WTC11 (cell line): Measurements from ENCODE around the gene EVC2. TPM values are rescaled to one million over a fixed set of nuclear protein-coding genes. Genes with fewer than 3 reads are reported as not detected.

Experiments
- ATAC-seq: fragments of 200-7000 bp; cut with Tn5 transposase; 2 replicates; pipeline ENCODE4 v1.10.0; 2021; ENCODE audit warnings: mild to moderate bottlenecking, moderate library complexity
- CTCF ChIA-PET: fragments of 300-600 bp; sonication (Branson Sonifier 250); formaldehyde crosslinking; loops from one replicate; lab custom pipeline; 2021; ENCODE audit warnings: antibody characterized with exemption; lab: Charles Lee
- POLR2A ChIA-PET: fragments of 350-600 bp; sonication (Branson Sonifier 250); formaldehyde crosslinking; loops from one replicate; lab custom pipeline; 2021; ENCODE audit warnings: antibody characterized with exemption; lab: Charles Lee
- DNase-seq: peaks from one replicate; pipeline ENCODE4 v3.0.0; 2021; ENCODE audit warnings: low spot score
- H3K27ac Mint-ChIP-seq: 2 replicates; pipeline ENCODE4 v1.8.0; 2021; ENCODE audit warnings: mixed read lengths
- H3K27me3 Mint-ChIP-seq: 2 replicates; pipeline ENCODE4 v1.8.0; 2021; ENCODE audit warnings: low read depth, mild to moderate bottlenecking, moderate library complexity, mixed read lengths
- H3K36me3 Mint-ChIP-seq: 2 replicates; pipeline ENCODE4 v1.8.0; 2021; ENCODE audit warnings: mixed read lengths
- H3K4me1 Mint-ChIP-seq: 2 replicates; pipeline ENCODE4 v1.8.0; 2022; ENCODE audit warnings: mixed read lengths
- H3K4me3 Mint-ChIP-seq: 2 replicates; pipeline ENCODE4 v1.8.0; 2021; ENCODE audit warnings: mild to moderate bottlenecking, moderate library complexity, mixed read lengths
- H3K9me3 Mint-ChIP-seq: 2 replicates; pipeline ENCODE4 v1.8.0; 2021; ENCODE audit warnings: mixed read lengths
- CREM ChIP-seq: sonication (generic); formaldehyde crosslinking; IDR thresholded peaks from 2 replicates; pipeline ENCODE4 v1.8.1; 2022; ENCODE audit warnings: mild to moderate bottlenecking, missing genetic modification reagents, moderate library complexity
- ELF4 ChIP-seq: sonication (generic); formaldehyde crosslinking; IDR thresholded peaks from 2 replicates; pipeline ENCODE4 v1.8.1; 2022; ENCODE audit warnings: low read depth, mild to moderate bottlenecking, moderate library complexity, missing genetic modification reagents
- FOXK1 ChIP-seq: sonication (generic); formaldehyde crosslinking; IDR thresholded peaks from 2 replicates; pipeline ENCODE4 v1.8.0; 2022; ENCODE audit warnings: mild to moderate bottlenecking, moderate library complexity, missing genetic modification reagents
- GTF2I ChIP-seq: fragments of 250-450 bp; sonication (Bioruptor Pico); conservative IDR thresholded peaks from 2 replicates; pipeline ENCODE4 v1.4.0; 2021; ENCODE audit warnings: mild to moderate bottlenecking
- HMGA2 ChIP-seq: fragments of 250-450 bp; sonication (Bioruptor Pico); IDR thresholded peaks from 2 replicates; pipeline ENCODE4 v1.4.0; 2021; ENCODE audit warnings: mild to moderate bottlenecking, moderate library complexity
- JUN ChIP-seq: sonication (generic); formaldehyde crosslinking; IDR thresholded peaks from 2 replicates; pipeline ENCODE4 v1.8.0; 2023; ENCODE audit warnings: mild to moderate bottlenecking, missing genetic modification reagents
- SMAD4 ChIP-seq: sonication (generic); formaldehyde crosslinking; IDR thresholded peaks from 2 replicates; pipeline ENCODE4 v1.8.0; 2022; ENCODE audit warnings: mild to moderate bottlenecking, missing genetic modification reagents
- TCF7 ChIP-seq: sonication (generic); formaldehyde crosslinking; IDR thresholded peaks from 2 replicates; pipeline ENCODE4 v1.8.0; 2022; ENCODE audit warnings: mild to moderate bottlenecking, low read depth, missing genetic modification reagents, moderate library complexity
- ZNF121 ChIP-seq: sonication (generic); formaldehyde crosslinking; IDR thresholded peaks from 2 replicates; pipeline ENCODE4 v1.8.0; 2023; ENCODE audit warnings: missing genetic modification reagents
- ZNF416 ChIP-seq: fragments of 250-450 bp; sonication (Bioruptor Pico); IDR thresholded peaks from 2 replicates; pipeline ENCODE4 v1.9.0; 2021; ENCODE audit warnings: mild to moderate bottlenecking, inconsistent platforms
- total RNA-seq: library from RNA; stranded (reverse); gene quantifications from 3 replicates; pipeline ENCODE4 v1.2.3, GENCODE V29; 2021
- TF ChIP-seq, protein P1 (sequence below): sonication (generic); formaldehyde crosslinking; IDR thresholded peaks from 2 replicates; pipeline ENCODE4 v1.8.0; 2022; ENCODE audit warnings: mild to moderate bottlenecking, missing genetic modification reagents
- TF ChIP-seq, protein P2 (sequence below): sonication (generic); formaldehyde crosslinking; IDR thresholded peaks from 2 replicates; pipeline ENCODE4 v1.8.1; 2023; ENCODE audit warnings: mild to moderate bottlenecking, missing genetic modification reagents
- TF ChIP-seq, protein P3 (sequence below): sonication (generic); formaldehyde crosslinking; IDR thresholded peaks from 2 replicates; pipeline ENCODE4 v1.8.1; 2022; ENCODE audit warnings: mild to moderate bottlenecking, missing genetic modification reagents, moderate library complexity, borderline replicate concordance
- TF ChIP-seq, protein P4 (sequence below): sonication (generic); formaldehyde crosslinking; IDR thresholded peaks from 2 replicates; pipeline ENCODE4 v1.8.0; 2023; ENCODE audit warnings: missing genetic modification reagents, mild to moderate bottlenecking, borderline replicate concordance
- TF ChIP-seq, protein P5 (sequence below): sonication (generic); formaldehyde crosslinking; IDR thresholded peaks from 2 replicates; pipeline ENCODE4 v1.8.1; 2023; ENCODE audit warnings: mild to moderate bottlenecking, missing genetic modification reagents, moderate library complexity
- TF ChIP-seq, protein P6 (sequence below): fragments of 250-450 bp; sonication (Bioruptor Pico); IDR thresholded peaks from 2 replicates; pipeline ENCODE4 v2.1.2; 2022; ENCODE audit warnings: mild to moderate bottlenecking, moderate library complexity
- TF ChIP-seq, protein P7 (sequence below): sonication (generic); formaldehyde crosslinking; IDR thresholded peaks from 2 replicates; pipeline ENCODE4 v1.8.1; 2023; ENCODE audit warnings: mild to moderate bottlenecking, moderate library complexity, missing genetic modification reagents
- TF ChIP-seq, protein P8 (sequence below): fragments of 250-450 bp; sonication (Bioruptor Pico); conservative IDR thresholded peaks from 2 replicates; pipeline ENCODE4 v1.9.0; 2021; ENCODE audit warnings: mild to moderate bottlenecking
- TF ChIP-seq, protein P9 (sequence below): fragments of 250-450 bp; sonication (Bioruptor Pico); IDR thresholded peaks from 2 replicates; pipeline ENCODE4 v1.9.0; 2021; ENCODE audit warnings: mild to moderate bottlenecking

Gene EVC2
- total RNA-seq, 1 experiment from 2014 or later = 4.8 TPM

DNA sequence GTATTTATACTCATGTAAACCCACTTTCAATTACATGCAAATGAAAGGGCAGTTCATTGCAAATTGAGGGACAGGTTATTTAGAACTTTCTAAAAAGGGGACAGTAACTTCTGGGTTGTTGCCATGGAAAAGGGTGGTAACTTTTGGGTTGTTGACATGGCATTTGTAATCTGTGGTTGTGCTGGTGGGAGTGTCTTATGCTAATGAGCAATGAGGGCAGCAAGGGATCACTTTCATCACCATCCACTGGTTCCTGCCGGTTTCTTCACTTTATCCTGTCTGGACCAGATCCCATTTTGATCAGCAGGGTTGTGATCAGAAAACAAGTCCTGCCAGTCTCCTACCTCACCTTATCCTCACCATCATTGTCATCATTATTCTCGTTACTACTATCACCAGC lies 34.6 kb upstream of the EVC2 start (continued):
- TF ChIP-seq, protein P1, sequence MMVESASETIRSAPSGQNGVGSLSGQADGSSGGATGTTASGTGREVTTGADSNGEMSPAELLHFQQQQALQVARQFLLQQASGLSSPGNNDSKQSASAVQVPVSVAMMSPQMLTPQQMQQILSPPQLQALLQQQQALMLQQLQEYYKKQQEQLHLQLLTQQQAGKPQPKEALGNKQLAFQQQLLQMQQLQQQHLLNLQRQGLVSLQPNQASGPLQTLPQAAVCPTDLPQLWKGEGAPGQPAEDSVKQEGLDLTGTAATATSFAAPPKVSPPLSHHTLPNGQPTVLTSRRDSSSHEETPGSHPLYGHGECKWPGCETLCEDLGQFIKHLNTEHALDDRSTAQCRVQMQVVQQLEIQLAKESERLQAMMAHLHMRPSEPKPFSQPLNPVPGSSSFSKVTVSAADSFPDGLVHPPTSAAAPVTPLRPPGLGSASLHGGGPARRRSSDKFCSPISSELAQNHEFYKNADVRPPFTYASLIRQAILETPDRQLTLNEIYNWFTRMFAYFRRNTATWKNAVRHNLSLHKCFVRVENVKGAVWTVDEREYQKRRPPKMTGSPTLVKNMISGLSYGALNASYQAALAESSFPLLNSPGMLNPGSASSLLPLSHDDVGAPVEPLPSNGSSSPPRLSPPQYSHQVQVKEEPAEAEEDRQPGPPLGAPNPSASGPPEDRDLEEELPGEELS (CRISPR knock-in tag) = no peak
- no peak for TF ChIP-seq JUN
- no peak for TF ChIP-seq GTF2I
- TF ChIP-seq, protein P2, sequence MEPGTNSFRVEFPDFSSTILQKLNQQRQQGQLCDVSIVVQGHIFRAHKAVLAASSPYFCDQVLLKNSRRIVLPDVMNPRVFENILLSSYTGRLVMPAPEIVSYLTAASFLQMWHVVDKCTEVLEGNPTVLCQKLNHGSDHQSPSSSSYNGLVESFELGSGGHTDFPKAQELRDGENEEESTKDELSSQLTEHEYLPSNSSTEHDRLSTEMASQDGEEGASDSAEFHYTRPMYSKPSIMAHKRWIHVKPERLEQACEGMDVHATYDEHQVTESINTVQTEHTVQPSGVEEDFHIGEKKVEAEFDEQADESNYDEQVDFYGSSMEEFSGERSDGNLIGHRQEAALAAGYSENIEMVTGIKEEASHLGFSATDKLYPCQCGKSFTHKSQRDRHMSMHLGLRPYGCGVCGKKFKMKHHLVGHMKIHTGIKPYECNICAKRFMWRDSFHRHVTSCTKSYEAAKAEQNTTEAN (CRISPR knock-in tag) = no peak
- no peak for TF ChIP-seq ZNF416 (CRISPR knock-in tag)
- TF ChIP-seq, all 79 proteins: peak for 0

DNA sequence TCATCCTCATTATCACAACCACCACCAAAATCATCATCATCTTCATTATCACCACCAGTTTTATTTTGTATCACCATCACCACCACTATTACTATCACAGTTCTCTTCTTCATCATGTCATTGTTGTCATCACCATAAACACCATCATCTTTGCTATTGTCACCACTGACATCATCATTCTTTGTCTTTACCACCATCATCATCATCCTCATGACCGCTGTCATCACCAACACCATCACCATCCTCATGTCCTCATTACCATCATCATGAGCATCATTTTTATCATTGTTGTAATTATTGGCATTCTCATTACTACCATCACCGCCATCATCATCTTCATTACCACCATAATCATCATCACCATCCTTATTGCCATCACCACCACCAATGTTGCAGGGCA lies 34.0 kb upstream of the EVC2 start:
- ATAC-seq = no peak
- POLR2A ChIA-PET = no interaction called here
- TF ChIP-seq, protein P2 (CRISPR knock-in tag) = no peak
- TF ChIP-seq ZNF121 (CRISPR knock-in tag) (no peak), CREM (no peak), HMGA2 (CRISPR knock-in tag) (no peak), FOXK1 (no peak), SMAD4 (CRISPR knock-in tag) (no peak), ELF4 (no peak), TCF7 (CRISPR knock-in tag) (no peak)
- TF ChIP-seq, protein P3, sequence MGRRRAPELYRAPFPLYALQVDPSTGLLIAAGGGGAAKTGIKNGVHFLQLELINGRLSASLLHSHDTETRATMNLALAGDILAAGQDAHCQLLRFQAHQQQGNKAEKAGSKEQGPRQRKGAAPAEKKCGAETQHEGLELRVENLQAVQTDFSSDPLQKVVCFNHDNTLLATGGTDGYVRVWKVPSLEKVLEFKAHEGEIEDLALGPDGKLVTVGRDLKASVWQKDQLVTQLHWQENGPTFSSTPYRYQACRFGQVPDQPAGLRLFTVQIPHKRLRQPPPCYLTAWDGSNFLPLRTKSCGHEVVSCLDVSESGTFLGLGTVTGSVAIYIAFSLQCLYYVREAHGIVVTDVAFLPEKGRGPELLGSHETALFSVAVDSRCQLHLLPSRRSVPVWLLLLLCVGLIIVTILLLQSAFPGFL = no peak
- TF ChIP-seq, protein P4, sequence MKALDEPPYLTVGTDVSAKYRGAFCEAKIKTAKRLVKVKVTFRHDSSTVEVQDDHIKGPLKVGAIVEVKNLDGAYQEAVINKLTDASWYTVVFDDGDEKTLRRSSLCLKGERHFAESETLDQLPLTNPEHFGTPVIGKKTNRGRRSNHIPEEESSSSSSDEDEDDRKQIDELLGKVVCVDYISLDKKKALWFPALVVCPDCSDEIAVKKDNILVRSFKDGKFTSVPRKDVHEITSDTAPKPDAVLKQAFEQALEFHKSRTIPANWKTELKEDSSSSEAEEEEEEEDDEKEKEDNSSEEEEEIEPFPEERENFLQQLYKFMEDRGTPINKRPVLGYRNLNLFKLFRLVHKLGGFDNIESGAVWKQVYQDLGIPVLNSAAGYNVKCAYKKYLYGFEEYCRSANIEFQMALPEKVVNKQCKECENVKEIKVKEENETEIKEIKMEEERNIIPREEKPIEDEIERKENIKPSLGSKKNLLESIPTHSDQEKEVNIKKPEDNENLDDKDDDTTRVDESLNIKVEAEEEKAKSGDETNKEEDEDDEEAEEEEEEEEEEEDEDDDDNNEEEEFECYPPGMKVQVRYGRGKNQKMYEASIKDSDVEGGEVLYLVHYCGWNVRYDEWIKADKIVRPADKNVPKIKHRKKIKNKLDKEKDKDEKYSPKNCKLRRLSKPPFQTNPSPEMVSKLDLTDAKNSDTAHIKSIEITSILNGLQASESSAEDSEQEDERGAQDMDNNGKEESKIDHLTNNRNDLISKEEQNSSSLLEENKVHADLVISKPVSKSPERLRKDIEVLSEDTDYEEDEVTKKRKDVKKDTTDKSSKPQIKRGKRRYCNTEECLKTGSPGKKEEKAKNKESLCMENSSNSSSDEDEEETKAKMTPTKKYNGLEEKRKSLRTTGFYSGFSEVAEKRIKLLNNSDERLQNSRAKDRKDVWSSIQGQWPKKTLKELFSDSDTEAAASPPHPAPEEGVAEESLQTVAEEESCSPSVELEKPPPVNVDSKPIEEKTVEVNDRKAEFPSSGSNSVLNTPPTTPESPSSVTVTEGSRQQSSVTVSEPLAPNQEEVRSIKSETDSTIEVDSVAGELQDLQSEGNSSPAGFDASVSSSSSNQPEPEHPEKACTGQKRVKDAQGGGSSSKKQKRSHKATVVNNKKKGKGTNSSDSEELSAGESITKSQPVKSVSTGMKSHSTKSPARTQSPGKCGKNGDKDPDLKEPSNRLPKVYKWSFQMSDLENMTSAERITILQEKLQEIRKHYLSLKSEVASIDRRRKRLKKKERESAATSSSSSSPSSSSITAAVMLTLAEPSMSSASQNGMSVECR (CRISPR knock-in tag) = no peak
- TF ChIP-seq, protein P5, sequence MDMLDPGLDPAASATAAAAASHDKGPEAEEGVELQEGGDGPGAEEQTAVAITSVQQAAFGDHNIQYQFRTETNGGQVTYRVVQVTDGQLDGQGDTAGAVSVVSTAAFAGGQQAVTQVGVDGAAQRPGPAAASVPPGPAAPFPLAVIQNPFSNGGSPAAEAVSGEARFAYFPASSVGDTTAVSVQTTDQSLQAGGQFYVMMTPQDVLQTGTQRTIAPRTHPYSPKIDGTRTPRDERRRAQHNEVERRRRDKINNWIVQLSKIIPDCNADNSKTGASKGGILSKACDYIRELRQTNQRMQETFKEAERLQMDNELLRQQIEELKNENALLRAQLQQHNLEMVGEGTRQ = no peak
- TF ChIP-seq, protein P6, sequence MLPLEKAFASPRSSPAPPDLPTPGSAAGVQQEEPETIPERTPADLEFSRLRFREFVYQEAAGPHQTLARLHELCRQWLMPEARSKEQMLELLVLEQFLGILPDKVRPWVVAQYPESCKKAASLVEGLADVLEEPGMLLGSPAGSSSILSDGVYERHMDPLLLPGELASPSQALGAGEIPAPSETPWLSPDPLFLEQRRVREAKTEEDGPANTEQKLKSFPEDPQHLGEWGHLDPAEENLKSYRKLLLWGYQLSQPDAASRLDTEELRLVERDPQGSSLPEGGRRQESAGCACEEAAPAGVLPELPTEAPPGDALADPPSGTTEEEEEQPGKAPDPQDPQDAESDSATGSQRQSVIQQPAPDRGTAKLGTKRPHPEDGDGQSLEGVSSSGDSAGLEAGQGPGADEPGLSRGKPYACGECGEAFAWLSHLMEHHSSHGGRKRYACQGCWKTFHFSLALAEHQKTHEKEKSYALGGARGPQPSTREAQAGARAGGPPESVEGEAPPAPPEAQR (CRISPR knock-in tag) = no peak
- TF ChIP-seq, protein P7, sequence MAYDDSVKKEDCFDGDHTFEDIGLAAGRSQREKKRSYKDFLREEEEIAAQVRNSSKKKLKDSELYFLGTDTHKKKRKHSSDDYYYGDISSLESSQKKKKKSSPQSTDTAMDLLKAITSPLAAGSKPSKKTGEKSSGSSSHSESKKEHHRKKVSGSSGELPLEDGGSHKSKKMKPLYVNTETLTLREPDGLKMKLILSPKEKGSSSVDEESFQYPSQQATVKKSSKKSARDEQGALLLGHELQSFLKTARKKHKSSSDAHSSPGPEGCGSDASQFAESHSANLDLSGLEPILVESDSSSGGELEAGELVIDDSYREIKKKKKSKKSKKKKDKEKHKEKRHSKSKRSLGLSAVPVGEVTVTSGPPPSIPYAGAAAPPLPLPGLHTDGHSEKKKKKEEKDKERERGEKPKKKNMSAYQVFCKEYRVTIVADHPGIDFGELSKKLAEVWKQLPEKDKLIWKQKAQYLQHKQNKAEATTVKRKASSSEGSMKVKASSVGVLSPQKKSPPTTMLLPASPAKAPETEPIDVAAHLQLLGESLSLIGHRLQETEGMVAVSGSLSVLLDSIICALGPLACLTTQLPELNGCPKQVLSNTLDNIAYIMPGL (CRISPR knock-in tag) = no peak
- TF ChIP-seq, protein P8, sequence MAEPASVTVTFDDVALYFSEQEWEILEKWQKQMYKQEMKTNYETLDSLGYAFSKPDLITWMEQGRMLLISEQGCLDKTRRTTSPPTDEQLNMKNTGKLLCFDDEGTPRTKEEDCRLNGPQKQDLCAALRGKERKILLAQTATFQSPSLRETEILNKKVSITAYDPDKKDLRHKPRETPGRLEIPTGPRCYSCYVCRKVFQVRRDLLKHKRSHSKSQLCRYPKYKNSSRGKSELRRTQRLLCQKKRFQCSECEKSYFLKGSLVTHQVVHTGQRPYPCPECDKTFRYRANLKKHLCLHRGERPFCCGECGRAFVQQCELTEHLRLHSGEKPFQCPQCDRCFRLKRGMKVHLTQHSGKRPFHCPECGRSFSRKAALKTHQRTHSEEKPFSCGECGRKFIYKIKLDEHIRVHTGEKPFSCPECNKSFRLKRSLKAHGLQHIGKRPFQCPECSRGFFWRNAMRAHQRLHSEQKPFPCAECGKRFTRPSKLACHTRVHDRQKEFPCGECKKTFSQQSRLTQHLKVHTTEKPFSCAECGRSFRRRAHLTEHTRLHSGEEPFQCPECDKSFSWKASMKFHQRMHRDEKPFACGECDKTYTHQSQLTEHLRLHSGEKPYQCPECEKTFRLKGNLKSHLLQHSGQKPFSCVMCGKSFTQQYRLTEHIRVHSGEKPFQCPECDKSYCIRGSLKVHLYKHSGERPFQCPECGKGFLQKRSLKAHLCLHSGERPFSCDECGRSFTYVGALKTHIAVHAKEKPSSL (CRISPR knock-in tag) = no peak
- TF ChIP-seq, protein P9, sequence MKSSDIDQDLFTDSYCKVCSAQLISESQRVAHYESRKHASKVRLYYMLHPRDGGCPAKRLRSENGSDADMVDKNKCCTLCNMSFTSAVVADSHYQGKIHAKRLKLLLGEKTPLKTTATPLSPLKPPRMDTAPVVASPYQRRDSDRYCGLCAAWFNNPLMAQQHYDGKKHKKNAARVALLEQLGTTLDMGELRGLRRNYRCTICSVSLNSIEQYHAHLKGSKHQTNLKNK (CRISPR knock-in tag) = no peak

More for the DNA sequence above, 34.0 kb upstream of the EVC2 start:
- H3K36me3 Mint-ChIP-seq = peaks cover 18% of the 10 kb centered on the region
- no peak overlapping the region for H3K4me3 Mint-ChIP-seq
- no peak overlapping the region for H3K27ac Mint-ChIP-seq
- no peaks in the 10 kb centered on the region for H3K4me1 Mint-ChIP-seq
- DNase-seq = no peak
- no peaks in the 10 kb centered on the region for H3K9me3 Mint-ChIP-seq
- CTCF ChIA-PET = no interaction called here
- no peaks in the 10 kb centered on the region for H3K27me3 Mint-ChIP-seq
